Left renal pelvis (tissue), 4 donors: ENCODE results near the gene MRPS15. TPM values are rescaled to one million over a fixed set of nuclear protein-coding genes. Genes with fewer than 3 reads are reported as not detected.
"Not testable (repeated sequence)": the region's sequence is repeated elsewhere in the genome, so short reads cannot be mapped to it uniquely, and the experiment has no call there.

Experiments
- DNase-seq, 4 donors: peaks; one replicate each; pipeline ENCODE4 v3.0.0-alpha.2; 2013; ENCODE audit warnings: low read depth in 4 of 4, low spot score in 3 of 4
- polyA plus RNA-seq, 4 donors: library from polyadenylated mRNA; unstranded; fragments of 120-200 nt; gene quantifications; one replicate each; pipeline ENCODE4 v1.2.1, GENCODE V29; 2013; ENCODE audit not compliant: insufficient read length in 4 of 4

Gene MRPS15
- 10 to 100 TPM; 50.0 to 78.4 (median 70.3) TPM for polyA plus RNA-seq

GRCh38 chr1:36463803-36464604 is at the start of gene MRPS15:
Gene MRPS15, minus strand, starts transcription at chr1:36464384. Its CDS starts 109 bp downstream, at chr1:36464275.
- peak; percentile 85 to 93 (median 89) for DNase-seq

GRCh38 chr1:36512842-36513241 is 48.7 kb upstream of the MRPS15 start:
- DNase-seq: no peak

GRCh38 chr1:36511804-36512798 is 47.9 kb upstream of the MRPS15 start:
- no peak for DNase-seq

GRCh38 chr1:36511220-36511619 is 47.0 kb upstream of the MRPS15 start:
- not testable (repeated sequence) for DNase-seq

- DNase-seq: no peak
Measured at GRCh38 chr1:36510418-36510817, 46.2 kb upstream of the MRPS15 start.

GRCh38 chr1:36508257-36508656 is 44.1 kb upstream of the MRPS15 start:
- DNase-seq: no peak

GRCh38 chr1:36506276-36506920 is 42.2 kb upstream of the MRPS15 start:
- no peak for DNase-seq

- DNase-seq: no peak
Measured at GRCh38 chr1:36503733-36504132, 39.5 kb upstream of the MRPS15 start.

GRCh38 chr1:36503159-36503558 is 39.0 kb upstream of the MRPS15 start:
- DNase-seq: no peak

- no peak for DNase-seq
Measured at GRCh38 chr1:36502616-36503015, 38.4 kb upstream of the MRPS15 start.

GRCh38 chr1:36501911-36502310 is 37.7 kb upstream of the MRPS15 start:
- DNase-seq: not testable (repeated sequence)

GRCh38 chr1:36497207-36497606 is 33.0 kb upstream of the MRPS15 start:
- DNase-seq: no peak

- no peak for DNase-seq
Measured at GRCh38 chr1:36494971-36495370, 30.8 kb upstream of the MRPS15 start.

GRCh38 chr1:36493524-36493923 is 29.3 kb upstream of the MRPS15 start:
- DNase-seq: no peak

- no peak for DNase-seq
Measured at GRCh38 chr1:36492491-36492890, 28.3 kb upstream of the MRPS15 start.

GRCh38 chr1:36489258-36490051 is 25.3 kb upstream of the MRPS15 start:
- not testable (repeated sequence) for DNase-seq

- DNase-seq: no peak
Measured at GRCh38 chr1:36487906-36488305, 23.7 kb upstream of the MRPS15 start.

GRCh38 chr1:36487336-36487725 is 23.1 kb upstream of the MRPS15 start:
- not testable (repeated sequence) for DNase-seq

GRCh38 chr1:36486439-36487335 is 22.5 kb upstream of the MRPS15 start:
- no peak for DNase-seq
